K562 (cell line): ENCODE measurements around the gene NSUN2. TPM values are rescaled to one million over a fixed set of nuclear protein-coding genes. Genes with fewer than 3 reads are reported as not detected.
A peak's percentile ranks its signal among the peaks of the same experiment; 100 is the strongest.

Source experiments
- ATAC-seq: fragments of 200-7000 bp; cut with Tn5 transposase; 3 replicates; pipeline ENCODE4 v1.9.1; 2020; ENCODE audit warnings: moderate library complexity
- BruUV-seq: library from RNA; stranded (reverse); fragments of 400-500 nt; replicated peaks from 2 replicates; lab custom pipeline; 2021; lab: Mats Ljungman, UMichigan
- CTCF ChIA-PET: fragments of 300-600 bp; formaldehyde crosslinking; extraction: SDS; loops from one replicate; lab custom pipeline; 2021; ENCODE audit warnings: low intra/inter-chr PET ratio; lab: Yijun Ruan, JAX
- POLR2A ChIA-PET: fragments of 300-600, 350-650 bp; sonication (Branson Sonifier 250); formaldehyde crosslinking; extraction: SDS; loops from one replicate; lab custom pipeline; 2021; ENCODE audit warnings: antibody characterized with exemption, inconsistent platforms; lab: Yijun Ruan, JAX
- DNase-seq, 4 experiments: peaks; one replicate each; pipeline versions ENCODE4 v3.0.0 to v3.0.0-alpha.2; 2011 to 2018; ENCODE audit warnings: low spot score in 3 of 4, mixed read lengths in 3 of 4; ENCODE audit errors: extremely low read depth in 1 of 4
- FAIRE-seq: peaks from 2 replicates; lab custom pipeline; 2011; peaks lifted over from hg19 to GRCh38; lab: Jason Lieb, UNC
- H2AFZ ChIP-seq: 2 replicates; pipeline ENCODE4 v1.6.0; 2011; ENCODE audit warnings: low read depth, low read length, control low read depth, inconsistent platforms
- H3K27ac ChIP-seq: fragments of 200-600 bp; 3 replicates; pipeline ENCODE4 v1.8.0; 2011; ENCODE audit warnings: low read depth, mild to moderate bottlenecking, control low read depth, inconsistent platforms, low read length, moderate library complexity, mixed read lengths; ENCODE audit errors: extremely low read depth
- H3K27me3 ChIP-seq, 2 experiments: fragments of 300-600 bp in 1 of 2; 2 replicates in 1 of 2; 3 replicates in 1 of 2; pipeline versions ENCODE4 v1.6.0 to v1.8.0; 2011; ENCODE audit warnings: inconsistent platforms in 2 of 2, low read length in 2 of 2, mild to moderate bottlenecking in 1 of 2, mixed read lengths in 1 of 2, moderate library complexity in 1 of 2; ENCODE audit not compliant: control insufficient read depth in 2 of 2, insufficient read depth in 2 of 2
- H3K36me3 ChIP-seq: fragments of 300-600 bp; 3 replicates; pipeline ENCODE4 v1.8.0; 2011; ENCODE audit warnings: mild to moderate bottlenecking, low read length, inconsistent platforms; ENCODE audit not compliant: control insufficient read depth, insufficient read depth
- H3K4me1 ChIP-seq, 2 experiments: fragments of 200-600 bp in 1 of 2; replicated peaks in 1 of 2; 2 replicates in 1 of 2; 3 replicates in 1 of 2; pipeline versions ENCODE4 v1.5.1 to v1.8.0; 2011; ENCODE audit warnings: inconsistent platforms in 2 of 2, low read length in 2 of 2, mild to moderate bottlenecking in 1 of 2, mixed read lengths in 1 of 2, moderate library complexity in 1 of 2; ENCODE audit not compliant: control insufficient read depth in 2 of 2, insufficient read depth in 2 of 2
- H3K4me2 ChIP-seq: 2 replicates; pipeline ENCODE4 v1.6.1; 2011; ENCODE audit warnings: low read length, control low read depth, inconsistent platforms, mixed read lengths; ENCODE audit not compliant: insufficient read depth
- H3K4me3 ChIP-seq: fragments of 200-600 bp; sonication (generic), shearing (Covaris generic); 2 replicates; pipeline ENCODE4 v1.5.1; 2016; ENCODE audit warnings: control low read depth, inconsistent platforms
- H3K79me2 ChIP-seq: fragments of 200-600 bp; 3 replicates; pipeline ENCODE4 v1.8.0; 2011; ENCODE audit warnings: low read length, inconsistent platforms; ENCODE audit not compliant: control insufficient read depth, insufficient read depth
- H3K9ac ChIP-seq, 2 experiments: 2 replicates each; pipeline versions ENCODE4 v1.6.0 to v1.6.1; 2011; ENCODE audit warnings: low read depth in 2 of 2, low read length in 2 of 2, control low read depth in 1 of 2, inconsistent platforms in 1 of 2, mild to moderate bottlenecking in 1 of 2, mixed read lengths in 1 of 2; ENCODE audit not compliant: insufficient read depth in 1 of 2
- H3K9me1 ChIP-seq: one replicate; pipeline ENCODE4 v1.6.0; 2011; ENCODE audit warnings: inconsistent platforms, mild to moderate bottlenecking, low read length, moderate library complexity; ENCODE audit not compliant: control insufficient read depth, insufficient read depth
- H3K9me3 ChIP-seq: replicated peaks from 2 replicates; pipeline ENCODE4 v1.5.1; 2011; ENCODE audit warnings: low read depth, low read length, inconsistent platforms; ENCODE audit not compliant: control insufficient read depth, insufficient read depth
- H4K20me1 ChIP-seq: replicated peaks from 2 replicates; pipeline ENCODE4 v1.6.1; 2011; ENCODE audit warnings: low read length, inconsistent platforms, mixed read lengths; ENCODE audit not compliant: control insufficient read depth, insufficient read depth
- ARNT ChIP-seq, 2 experiments: fragments of 450-650 bp; IDR thresholded peaks; 2 replicates each; pipeline ENCODE4 v1.6.1; 2016; ENCODE audit warnings: mild to moderate bottlenecking in 1 of 2
- GTF2F1 ChIP-seq: IDR thresholded peaks from 2 replicates; pipeline ENCODE4 v1.6.1; 2011; ENCODE audit warnings: low read depth, low read length, improper control_type of control experiment
- HNRNPK ChIP-seq: fragments of 200-400 bp; formaldehyde crosslinking; IDR thresholded peaks from one replicate; pipeline ENCODE4 v1.6.1; 2018; ENCODE audit warnings: mild to moderate bottlenecking, low read depth, low read length; ENCODE audit not compliant: poor library complexity, severe bottlenecking
- MCM5 ChIP-seq: fragments of 450-650 bp; IDR thresholded peaks from 2 replicates; pipeline ENCODE4 v1.6.1; 2016; ENCODE audit warnings: low read depth
- PURB ChIP-seq: sonication (generic); formaldehyde crosslinking; IDR thresholded peaks from 2 replicates; pipeline ENCODE4 v1.9.0; 2021; ENCODE audit warnings: low read depth, mild to moderate bottlenecking, missing genetic modification reagents
- ZBTB8A ChIP-seq: fragments of 450-650 bp; IDR thresholded peaks from 2 replicates; pipeline ENCODE4 v1.6.1; 2018; ENCODE audit warnings: mild to moderate bottlenecking, moderate library complexity; ENCODE audit not compliant: partially characterized antibody
- ZNF384 ChIP-seq: IDR thresholded peaks from 2 replicates; pipeline ENCODE4 v1.6.1; 2012; ENCODE audit warnings: low read depth, low read length, improper control_type of control experiment
- ZNF41 ChIP-seq: fragments of 250-450 bp; sonication (Bioruptor Pico); conservative IDR thresholded peaks from 2 replicates; pipeline ENCODE4 v1.4.0; 2020; ENCODE audit warnings: mild to moderate bottlenecking
- WGBS: fragments of 100-300 bp; shearing (Covaris generic); methylation state at CpG from one replicate; pipeline ENCODE4 v1.1.6; 2016; ENCODE audit warnings: low coverage, mixed read lengths; ENCODE audit not compliant: insufficient coverage; ENCODE audit errors: missing lambda C conversion rate; 5-methylcytosine and 5-hydroxymethylcytosine counted together
- in situ Hi-C: fragments of 300-500 bp; cut with MboI; formaldehyde crosslinking; loops from 4 replicates; pipeline ENCODE4 v1.15.0; 2018; ENCODE audit warnings: inconsistent platforms, mixed read lengths
- intact Hi-C: fragments of 100-400 bp; cut with micrococcal nuclease; formaldehyde crosslinking; loops from 2 replicates; pipeline ENCODE4 v1.14.2; 2022
- polyA plus RNA-seq, 8 experiments: library from polyadenylated mRNA; depleted of rRNA in 4 of 8; stranded (reverse) in 5 of 8; unstranded in 3 of 8; fragments of >200 nt; fragmentation: Nextera tagmentation in 2 of 8; fragmentation: Illumina TruSeq in 1 of 8; extraction: Ambion mirVana in 2 of 8; extraction: Trizol in 1 of 8; gene quantifications; 2 replicates each; pipeline versions ENCODE4 v1.2.1 to v1.2.3, GENCODE V29; 2011 to 2014; ENCODE audit warnings: inconsistent platforms in 1 of 8, missing spikeins in 1 of 8
- total RNA-seq, 7 experiments: library from RNA; depleted of rRNA in 6 of 7; stranded (reverse); fragments of >200 nt in 6 of 7; fragmentation: Illumina TruSeq in 2 of 7; extraction: Trizol in 2 of 7; gene quantifications; 2 replicates each; pipeline versions ENCODE4 v1.2.1 to v1.2.3, GENCODE V29; 2011 to 2021; ENCODE audit warnings: low replicate concordance in 1 of 7
- TF ChIP-seq, protein P1 (sequence below): fragments of 250-450 bp; sonication (Bioruptor Pico); IDR thresholded peaks from 2 replicates; pipeline ENCODE4 v1.8.0; 2021; ENCODE audit warnings: mild to moderate bottlenecking, moderate library complexity
- TF ChIP-seq, protein P2 (sequence below), 2 experiments: IDR thresholded peaks; 2 replicates each; pipeline ENCODE4 v1.6.1; 2011; ENCODE audit warnings: borderline replicate concordance in 1 of 2, control low read depth in 1 of 2, low read depth in 1 of 2, low read length in 1 of 2, mild to moderate bottlenecking in 1 of 2, mixed read lengths in 1 of 2, moderate library complexity in 1 of 2; ENCODE audit not compliant: insufficient read depth in 1 of 2, insufficient read length in 1 of 2, poor library complexity in 1 of 2, severe bottlenecking in 1 of 2; ENCODE audit errors: extremely low read depth in 1 of 2

NSUN2 gene
- total and polyA plus RNA-seq, 9 of the 15 experiments (the other 6 are each of a cell fraction or from before 2014, with no cell fraction given) = 9.2 to 167 (median 127) TPM

DNA sequence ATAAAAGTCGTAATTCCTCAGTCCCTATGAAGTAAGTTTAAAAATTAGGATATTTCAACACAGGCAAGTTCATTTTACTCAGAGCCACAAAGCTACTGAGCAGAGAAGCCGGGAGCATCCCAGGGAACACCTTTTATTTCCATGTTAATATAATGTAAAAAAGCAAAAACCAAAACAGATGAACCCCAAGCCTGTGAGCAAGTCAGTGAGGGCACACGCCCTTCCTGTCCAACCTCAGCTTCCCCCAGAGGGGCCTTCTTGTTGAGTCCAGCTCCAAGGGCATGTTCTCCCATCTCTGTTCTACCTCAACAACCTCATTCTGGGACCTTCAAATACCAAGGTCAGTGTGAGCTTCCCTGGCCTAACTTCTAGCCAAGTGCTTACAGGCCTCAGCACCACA, 24.8 kb downstream of the NSUN2 start (continued):
- TF ChIP-seq MCM5 = no peak

DNA sequence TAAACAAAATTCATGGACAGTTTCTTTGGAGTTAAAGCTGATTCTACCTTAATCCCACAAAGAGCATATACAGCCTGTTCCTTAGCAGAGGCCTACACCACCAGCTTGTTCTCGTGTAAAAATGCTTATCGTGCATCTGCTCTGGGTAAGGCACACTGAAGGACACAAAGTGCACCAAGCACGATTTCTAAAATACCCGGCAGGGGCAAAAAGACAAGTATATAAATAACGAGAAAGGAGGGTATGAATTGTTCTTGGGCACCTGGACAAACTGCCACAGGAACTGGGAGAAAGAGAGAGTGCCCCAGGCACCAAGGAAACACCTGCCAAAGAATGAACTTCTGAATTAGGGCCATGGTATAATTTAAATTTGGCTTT, 25.3 kb downstream of the NSUN2 start:
- Histone ChIP-seq H3K4me2 (no peak overlapping the region), H3K9me3 (no peaks in the 10 kb centered on the region), H3K9ac (no peak overlapping the region), H4K20me1 (peaks cover 3% of the 10 kb centered on the region), H3K79me2 (peaks cover 17% of the 10 kb centered on the region), H3K27me3 (no peaks in the 10 kb centered on the region), H3K27ac (no peak overlapping the region), H3K4me3 (no peak overlapping the region), H2AFZ (no peak overlapping the region), H3K9me1 (no peaks in the 10 kb centered on the region), H3K36me3 (peaks cover 97% of the 10 kb centered on the region), H3K4me1 (no peaks in the 10 kb centered on the region)
- in situ Hi-C loops = no loop called here
- FAIRE-seq = peak; percentile 29
- no peak for DNase-seq
- 92% methylated on average over 5 of the region's 5 CpGs for WGBS
- BruUV-seq = no TSS peak
- intact Hi-C loops = no loop called here
- POLR2A ChIA-PET = interaction anchor here (0.7 to 1.9 kb wide), 3 partner anchors 11 to 35 kb away, joined by 3 to 4 read pairs (median 4); no protein-coding TSS in a partner anchor
- TF ChIP-seq PURB = no peak
- CTCF ChIA-PET = no interaction called here
- ATAC-seq = no peak

DNA sequence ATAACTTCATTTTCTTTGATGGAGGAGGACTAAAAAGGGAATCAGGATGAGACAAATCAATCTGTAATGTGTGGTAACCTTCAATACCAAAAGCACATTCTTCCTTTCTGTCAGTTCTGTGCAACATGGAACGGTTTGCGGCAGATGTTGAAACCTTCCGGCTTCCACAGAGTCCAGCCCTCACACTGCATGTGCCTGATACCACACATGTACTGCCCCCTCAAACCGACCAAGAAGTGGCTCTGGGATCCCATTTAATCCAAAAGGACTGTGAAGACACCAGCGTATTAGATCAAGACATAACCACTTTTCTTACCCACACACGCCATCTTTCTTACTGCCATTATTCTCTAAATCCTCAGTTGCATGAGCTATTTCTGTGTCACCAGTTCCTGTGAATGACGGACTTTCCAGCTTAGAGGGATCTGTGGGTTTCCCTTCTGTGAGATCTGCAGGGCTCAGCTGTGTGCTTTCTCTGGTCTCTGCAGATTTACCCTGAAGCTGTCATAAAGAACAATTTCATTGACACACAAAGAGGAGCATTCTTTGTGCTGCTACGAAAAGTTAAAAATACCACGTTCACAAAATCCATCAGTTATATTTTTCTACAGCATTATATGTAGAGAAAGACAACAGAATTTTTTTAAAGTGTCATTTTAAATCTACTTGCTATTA, 25.8 kb downstream of the NSUN2 start:
- Histone ChIP-seq H2AFZ (no peak overlapping the region), H3K9me1 (no peaks in the 10 kb centered on the region), H3K9me3 (no peaks in the 10 kb centered on the region), H3K27me3 (no peaks in the 10 kb centered on the region), H3K36me3 (peaks cover 97% of the 10 kb centered on the region), H3K4me2 (no peak overlapping the region), H3K79me2 (peaks cover 12% of the 10 kb centered on the region; the same call in 2 of the 3 replicates), H3K4me3 (no peak overlapping the region), H3K27ac (no peak overlapping the region), H3K4me1 (no peaks in the 10 kb centered on the region), H4K20me1 (no peaks in the 10 kb centered on the region), H3K9ac (no peak overlapping the region)
- ChIA-PET CTCF (no interaction called here), POLR2A (interaction anchor here (0.7 to 1.9 kb wide), 3 partner anchors 11 to 35 kb away, joined by 3 to 4 read pairs (median 4); no protein-coding TSS in a partner anchor)
- intact Hi-C loops (no loop called here), in situ Hi-C loops (no loop called here)
- TSS peak; percentile 13 for BruUV-seq
- no peak for DNase-seq
- no peak for ATAC-seq
- no peak for FAIRE-seq
- WGBS = 90% methylated on average over 9 of the region's 9 CpGs
- TF ChIP-seq ZBTB8A (no peak), HNRNPK (no peak), GTF2F1 (no peak), ARNT (IDR thresholded peaks at IDR 0.05) (no peak), ZNF41 (CRISPR knock-in tag) (no peak), ZNF384 (no peak)
- TF ChIP-seq, protein P1, sequence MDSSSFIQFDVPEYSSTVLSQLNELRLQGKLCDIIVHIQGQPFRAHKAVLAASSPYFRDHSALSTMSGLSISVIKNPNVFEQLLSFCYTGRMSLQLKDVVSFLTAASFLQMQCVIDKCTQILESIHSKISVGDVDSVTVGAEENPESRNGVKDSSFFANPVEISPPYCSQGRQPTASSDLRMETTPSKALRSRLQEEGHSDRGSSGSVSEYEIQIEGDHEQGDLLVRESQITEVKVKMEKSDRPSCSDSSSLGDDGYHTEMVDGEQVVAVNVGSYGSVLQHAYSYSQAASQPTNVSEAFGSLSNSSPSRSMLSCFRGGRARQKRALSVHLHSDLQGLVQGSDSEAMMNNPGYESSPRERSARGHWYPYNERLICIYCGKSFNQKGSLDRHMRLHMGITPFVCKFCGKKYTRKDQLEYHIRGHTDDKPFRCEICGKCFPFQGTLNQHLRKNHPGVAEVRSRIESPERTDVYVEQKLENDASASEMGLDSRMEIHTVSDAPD (CRISPR knock-in tag) = no peak
- TF ChIP-seq, protein P2, sequence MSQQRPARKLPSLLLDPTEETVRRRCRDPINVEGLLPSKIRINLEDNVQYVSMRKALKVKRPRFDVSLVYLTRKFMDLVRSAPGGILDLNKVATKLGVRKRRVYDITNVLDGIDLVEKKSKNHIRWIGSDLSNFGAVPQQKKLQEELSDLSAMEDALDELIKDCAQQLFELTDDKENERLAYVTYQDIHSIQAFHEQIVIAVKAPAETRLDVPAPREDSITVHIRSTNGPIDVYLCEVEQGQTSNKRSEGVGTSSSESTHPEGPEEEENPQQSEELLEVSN (IDR thresholded peaks at IDR 0.05; ENCODE audit: borderline replicate concordance in 1 of 2, extremely low read depth in 1 of 2, insufficient read depth in 1 of 2, insufficient read length in 1 of 2, low read depth in 1 of 2, low read length in 1 of 2, poor library complexity in 1 of 2, severe bottlenecking in 1 of 2) = no peak
